ENCODE results near the gene BCAR1.

- TF ChIP-seq YY1 (IDR thresholded peaks at IDR 0.05; ENCODE audit: insufficient read depth, insufficient read length) (no peak), ZNF274 (IDR thresholded peaks at IDR 0.05; ENCODE audit: low read depth, low read length) (no peak), SUZ12 (IDR thresholded peaks at IDR 0.05; ENCODE audit: extremely low read depth, insufficient read depth, insufficient read length) (no peak)
Measured at GRCh38 chr16:75193265-75193650, 58.2 kb downstream of the BCAR1 start.

Data from NT2/D1 (cell line).